K562 (cell line): ENCODE data around the gene GLIS1. TPM values are rescaled to one million over a fixed set of nuclear protein-coding genes. Genes with fewer than 3 reads are reported as not detected.

Experiments used
- ATAC-seq: fragments of 200-7000 bp; cut with Tn5 transposase; 3 replicates; pipeline ENCODE4 v1.9.1; 2020; ENCODE audit warnings: moderate library complexity
- BruUV-seq: library from RNA; stranded (reverse); fragments of 400-500 nt; replicated peaks from 2 replicates; lab custom pipeline; 2021; lab: Mats Ljungman, UMichigan
- CTCF ChIA-PET: fragments of 300-600 bp; formaldehyde crosslinking; extraction: SDS; loops from one replicate; lab custom pipeline; 2021; ENCODE audit warnings: low intra/inter-chr PET ratio; lab: Yijun Ruan, JAX
- POLR2A ChIA-PET: fragments of 300-600, 350-650 bp; sonication (Branson Sonifier 250); formaldehyde crosslinking; extraction: SDS; loops from one replicate; lab custom pipeline; 2021; ENCODE audit warnings: antibody characterized with exemption, inconsistent platforms; lab: Yijun Ruan, JAX
- DNase-seq, 4 experiments: peaks; one replicate each; pipeline versions ENCODE4 v3.0.0 to v3.0.0-alpha.2; 2011 to 2018; ENCODE audit warnings: low spot score in 3 of 4, mixed read lengths in 3 of 4; ENCODE audit errors: extremely low read depth in 1 of 4
- FAIRE-seq: peaks from 2 replicates; lab custom pipeline; 2011; peaks lifted over from hg19 to GRCh38; lab: Jason Lieb, UNC
- H2AFZ ChIP-seq: 2 replicates; pipeline ENCODE4 v1.6.0; 2011; ENCODE audit warnings: low read depth, low read length, control low read depth, inconsistent platforms
- H3K27ac ChIP-seq: fragments of 200-600 bp; 3 replicates; pipeline ENCODE4 v1.8.0; 2011; ENCODE audit warnings: low read depth, mild to moderate bottlenecking, control low read depth, inconsistent platforms, low read length, moderate library complexity, mixed read lengths; ENCODE audit errors: extremely low read depth
- H3K27me3 ChIP-seq, 2 experiments: fragments of 300-600 bp in 1 of 2; 2 replicates in 1 of 2; 3 replicates in 1 of 2; pipeline versions ENCODE4 v1.6.0 to v1.8.0; 2011; ENCODE audit warnings: inconsistent platforms in 2 of 2, low read length in 2 of 2, mild to moderate bottlenecking in 1 of 2, mixed read lengths in 1 of 2, moderate library complexity in 1 of 2; ENCODE audit not compliant: control insufficient read depth in 2 of 2, insufficient read depth in 2 of 2
- H3K36me3 ChIP-seq: fragments of 300-600 bp; 3 replicates; pipeline ENCODE4 v1.8.0; 2011; ENCODE audit warnings: mild to moderate bottlenecking, low read length, inconsistent platforms; ENCODE audit not compliant: control insufficient read depth, insufficient read depth
- H3K4me1 ChIP-seq, 2 experiments: fragments of 200-600 bp in 1 of 2; replicated peaks in 1 of 2; 2 replicates in 1 of 2; 3 replicates in 1 of 2; pipeline versions ENCODE4 v1.5.1 to v1.8.0; 2011; ENCODE audit warnings: inconsistent platforms in 2 of 2, low read length in 2 of 2, mild to moderate bottlenecking in 1 of 2, mixed read lengths in 1 of 2, moderate library complexity in 1 of 2; ENCODE audit not compliant: control insufficient read depth in 2 of 2, insufficient read depth in 2 of 2
- H3K4me2 ChIP-seq: 2 replicates; pipeline ENCODE4 v1.6.1; 2011; ENCODE audit warnings: low read length, control low read depth, inconsistent platforms, mixed read lengths; ENCODE audit not compliant: insufficient read depth
- H3K4me3 ChIP-seq: fragments of 200-600 bp; sonication (generic), shearing (Covaris generic); 2 replicates; pipeline ENCODE4 v1.5.1; 2016; ENCODE audit warnings: control low read depth, inconsistent platforms
- H3K79me2 ChIP-seq: fragments of 200-600 bp; 3 replicates; pipeline ENCODE4 v1.8.0; 2011; ENCODE audit warnings: low read length, inconsistent platforms; ENCODE audit not compliant: control insufficient read depth, insufficient read depth
- H3K9ac ChIP-seq, 2 experiments: 2 replicates each; pipeline versions ENCODE4 v1.6.0 to v1.6.1; 2011; ENCODE audit warnings: low read depth in 2 of 2, low read length in 2 of 2, control low read depth in 1 of 2, inconsistent platforms in 1 of 2, mild to moderate bottlenecking in 1 of 2, mixed read lengths in 1 of 2; ENCODE audit not compliant: insufficient read depth in 1 of 2
- H3K9me1 ChIP-seq: one replicate; pipeline ENCODE4 v1.6.0; 2011; ENCODE audit warnings: inconsistent platforms, mild to moderate bottlenecking, low read length, moderate library complexity; ENCODE audit not compliant: control insufficient read depth, insufficient read depth
- H3K9me3 ChIP-seq: replicated peaks from 2 replicates; pipeline ENCODE4 v1.5.1; 2011; ENCODE audit warnings: low read depth, low read length, inconsistent platforms; ENCODE audit not compliant: control insufficient read depth, insufficient read depth
- H4K20me1 ChIP-seq: replicated peaks from 2 replicates; pipeline ENCODE4 v1.6.1; 2011; ENCODE audit warnings: low read length, inconsistent platforms, mixed read lengths; ENCODE audit not compliant: control insufficient read depth, insufficient read depth
- ASH1L ChIP-seq: fragments of 450-650 bp; IDR thresholded peaks from 2 replicates; pipeline ENCODE4 v1.6.1; 2018; ENCODE audit warnings: borderline replicate concordance, mild to moderate bottlenecking, low read depth; ENCODE audit not compliant: partially characterized antibody
- CSDE1 ChIP-seq, 2 experiments: fragments of 450-650 bp; IDR thresholded peaks; 2 replicates each; pipeline ENCODE4 v1.6.1; 2016; ENCODE audit warnings: mild to moderate bottlenecking in 1 of 2
- GATAD2B ChIP-seq: fragments of 450-650 bp; IDR thresholded peaks from 2 replicates; pipeline ENCODE4 v1.6.1; 2017; ENCODE audit warnings: mild to moderate bottlenecking, borderline replicate concordance
- KLF6 ChIP-seq: fragments of 250-450 bp; sonication (Bioruptor Pico); IDR thresholded peaks from 2 replicates; pipeline ENCODE4 v1.4.0; 2020; ENCODE audit warnings: mild to moderate bottlenecking, moderate library complexity, borderline replicate concordance
- MED1 ChIP-seq: sonication (generic); formaldehyde crosslinking; IDR thresholded peaks from 2 replicates; pipeline ENCODE4 v1.8.1; 2023; ENCODE audit warnings: missing genetic modification reagents, borderline replicate concordance
- MIER1 ChIP-seq: fragments of 450-650 bp; IDR thresholded peaks from 2 replicates; pipeline ENCODE4 v1.6.1; 2016; ENCODE audit warnings: antibody characterized with exemption, mild to moderate bottlenecking, low read depth
- NUFIP1 ChIP-seq: fragments of 450-650 bp; IDR thresholded peaks from 2 replicates; pipeline ENCODE4 v1.6.1; 2018; ENCODE audit not compliant: partially characterized antibody
- TAF15 ChIP-seq: fragments of 200-400 bp; formaldehyde crosslinking; IDR thresholded peaks from 2 replicates; pipeline ENCODE4 v1.6.1; 2017; ENCODE audit warnings: mild to moderate bottlenecking, low read depth, low read length, moderate library complexity
- TEAD4 ChIP-seq, 2 experiments: sonication (generic) in 1 of 2; formaldehyde crosslinking in 1 of 2; IDR thresholded peaks; 2 replicates each; pipeline versions ENCODE4 v1.6.1 to v1.8.0; 2012 to 2022; ENCODE audit warnings: borderline replicate concordance in 1 of 2, inconsistent platforms in 1 of 2, low read length in 1 of 2, mild to moderate bottlenecking in 1 of 2, missing genetic modification reagents in 1 of 2
- THAP7 ChIP-seq: fragments of 250-450 bp; sonication (Bioruptor Pico); IDR thresholded peaks from 2 replicates; pipeline ENCODE4 v1.5.0; 2021
- XRCC3 ChIP-seq: fragments of 450-650 bp; IDR thresholded peaks from 2 replicates; pipeline ENCODE4 v1.6.1; 2017; ENCODE audit warnings: mild to moderate bottlenecking, moderate library complexity
- WGBS: fragments of 100-300 bp; shearing (Covaris generic); methylation state at CpG from one replicate; pipeline ENCODE4 v1.1.6; 2016; ENCODE audit warnings: low coverage, mixed read lengths; ENCODE audit not compliant: insufficient coverage; ENCODE audit errors: missing lambda C conversion rate; 5-methylcytosine and 5-hydroxymethylcytosine counted together
- in situ Hi-C: fragments of 300-500 bp; cut with MboI; formaldehyde crosslinking; loops from 4 replicates; pipeline ENCODE4 v1.15.0; 2018; ENCODE audit warnings: inconsistent platforms, mixed read lengths
- intact Hi-C: fragments of 100-400 bp; cut with micrococcal nuclease; formaldehyde crosslinking; loops from 2 replicates; pipeline ENCODE4 v1.14.2; 2022
- polyA plus RNA-seq, 8 experiments: library from polyadenylated mRNA; depleted of rRNA in 4 of 8; stranded (reverse) in 5 of 8; unstranded in 3 of 8; fragments of >200 nt; fragmentation: Nextera tagmentation in 2 of 8; fragmentation: Illumina TruSeq in 1 of 8; extraction: Ambion mirVana in 2 of 8; extraction: Trizol in 1 of 8; gene quantifications; 2 replicates each; pipeline versions ENCODE4 v1.2.1 to v1.2.3, GENCODE V29; 2011 to 2014; ENCODE audit warnings: inconsistent platforms in 1 of 8, missing spikeins in 1 of 8
- total RNA-seq, 7 experiments: library from RNA; depleted of rRNA in 6 of 7; stranded (reverse); fragments of >200 nt in 6 of 7; fragmentation: Illumina TruSeq in 2 of 7; extraction: Trizol in 2 of 7; gene quantifications; 2 replicates each; pipeline versions ENCODE4 v1.2.1 to v1.2.3, GENCODE V29; 2011 to 2021; ENCODE audit warnings: low replicate concordance in 1 of 7

The GLIS1 gene
- total and polyA plus RNA-seq, 9 of the 15 experiments (the other 6 are each of a cell fraction or from before 2014, with no cell fraction given): not detected

DNA sequence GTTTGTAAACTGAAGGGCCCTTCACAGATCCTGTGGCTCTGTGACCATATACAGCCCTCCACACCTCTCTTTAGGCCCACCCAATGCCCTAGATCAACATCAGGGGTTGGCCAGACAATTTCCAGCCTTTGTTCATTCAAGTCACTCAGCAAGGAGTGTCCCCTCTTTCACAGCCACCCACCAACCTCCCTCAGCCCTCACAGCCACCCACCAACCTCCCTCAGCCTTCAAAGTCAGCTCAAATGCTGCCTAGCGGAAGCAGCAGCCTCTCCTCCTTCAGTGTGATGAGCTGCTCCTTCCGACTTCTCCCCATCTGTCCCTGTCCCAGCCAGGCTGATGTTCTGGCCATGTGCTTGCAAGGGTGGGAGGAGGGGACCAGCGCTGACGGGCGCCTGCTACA is 208.4 kb downstream of the GLIS1 start (continued):
- TF ChIP-seq THAP7 (CRISPR knock-in tag) (no peak), KLF6 (CRISPR knock-in tag) (no peak)

DNA sequence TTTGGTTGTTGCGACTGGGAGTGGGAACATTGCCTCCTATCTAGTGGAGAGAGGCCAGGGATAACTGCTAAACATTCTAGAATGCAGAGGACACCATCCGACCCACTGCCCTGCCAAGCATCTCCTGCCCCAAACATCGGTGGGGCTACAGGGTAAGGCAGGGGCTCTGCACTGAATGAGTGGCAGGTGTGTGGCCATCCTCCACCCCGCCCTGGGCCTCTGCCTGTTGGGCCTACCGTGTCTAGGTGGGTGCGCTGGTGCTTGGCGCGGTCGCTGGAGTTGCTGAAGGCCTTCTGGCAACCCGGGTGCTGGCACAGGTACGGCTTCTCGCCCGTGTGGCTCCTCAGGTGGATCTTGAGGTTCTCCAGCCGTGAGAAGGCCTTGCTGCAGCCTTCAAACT is 209.4 kb downstream of the GLIS1 start:
- H3K27ac ChIP-seq: no peak overlapping the region
- POLR2A ChIA-PET: interaction anchor here (0.9 to 1.0 kb wide), 2 partner anchors 13 to 25 kb away, joined by 3 read pairs; no protein-coding TSS in a partner anchor
- no peak overlapping the region for H3K9ac ChIP-seq
- H3K36me3 ChIP-seq: no peaks in the 10 kb centered on the region
- WGBS: under 1% methylated on average over 14 of the region's 14 CpGs
- intact Hi-C loops (no loop called here), in situ Hi-C loops (no loop called here)
- no peaks in the 10 kb centered on the region for H3K9me3 ChIP-seq
- H3K4me1 ChIP-seq: peaks cover 0 to 14% of the 10 kb centered on the region in 2 experiments; a peak in 1 of 5 replicates
- no peak overlapping the region for H3K4me2 ChIP-seq
- peaks cover 35% of the 10 kb centered on the region; the same call in 1 of the 2 replicates for H4K20me1 ChIP-seq
- no peaks in the 10 kb centered on the region for H3K79me2 ChIP-seq
- CTCF ChIA-PET: no interaction called here
- FAIRE-seq: no peak
- no peak overlapping the region for H2AFZ ChIP-seq
- ATAC-seq: no peak
- no TSS peak for BruUV-seq
- peaks cover 23 to 66% of the 10 kb centered on the region in 2 experiments; a peak in 4 of 5 replicates for H3K27me3 ChIP-seq
- no peak for TF ChIP-seq ASH1L
- no peak for TF ChIP-seq NUFIP1
- no peak for TF ChIP-seq TEAD4 (IDR thresholded peaks at IDR 0.05; ENCODE audit: low read length)
- no peak for TF ChIP-seq TEAD4 (CRISPR knock-in tag; IDR thresholded peaks at IDR 0.05; ENCODE audit: borderline replicate concordance)
- TF ChIP-seq TAF15: no peak
- no peak for TF ChIP-seq CSDE1 (IDR thresholded peaks at IDR 0.05)
- TF ChIP-seq MIER1: no peak
- TF ChIP-seq XRCC3: no peak
- no peak for TF ChIP-seq GATAD2B
- no peak for TF ChIP-seq MED1
- no peak for DNase-seq
- no peaks in the 10 kb centered on the region for H3K9me1 ChIP-seq
- H3K4me3 ChIP-seq: no peak overlapping the region
